ENCODE data around the gene ANKRD13B. TPM values are rescaled to one million over a fixed set of nuclear protein-coding genes. Genes with fewer than 3 reads are reported as not detected.

The ANKRD13B gene
- total and polyA plus RNA-seq, 2 of the 13 experiments (the other 11 are each of a cell fraction or from before 2014, with no cell fraction given) = 1.7 to 1.8 TPM

- no peak for TF ChIP-seq ARID5B (CRISPR knock-in tag; IDR thresholded peaks at IDR 0.05)
- no peak for TF ChIP-seq SNAI1 (CRISPR knock-in tag; IDR thresholded peaks at IDR 0.05; ENCODE audit: borderline replicate concordance)
- TF ChIP-seq ZNF75D (CRISPR knock-in tag; IDR thresholded peaks at IDR 0.05; ENCODE audit: borderline replicate concordance) = no peak
- TF ChIP-seq THAP9 (CRISPR knock-in tag; IDR thresholded peaks at IDR 0.05; ENCODE audit: borderline replicate concordance) = peak; percentile 24; the same call in 1 of the 2 replicates
- TF ChIP-seq SALL1 (CRISPR knock-in tag; IDR thresholded peaks at IDR 0.05) = peak; percentile 59
- TF ChIP-seq U2AF2 (IDR thresholded peaks at IDR 0.05; ENCODE audit: low read depth, low read length) = no peak
- peak; percentile 86 for TF ChIP-seq ZNF333 (CRISPR knock-in tag; IDR thresholded peaks at IDR 0.05; ENCODE audit: borderline replicate concordance)
- TF ChIP-seq ZNF704 (CRISPR knock-in tag; IDR thresholded peaks at IDR 0.05; ENCODE audit: borderline replicate concordance) = no peak
- TF ChIP-seq SP4 (CRISPR knock-in tag; IDR thresholded peaks at IDR 0.05) = peak; percentile 68; the same call in 1 of the 2 replicates
- TF ChIP-seq PITX1 (CRISPR knock-in tag; IDR thresholded peaks at IDR 0.05) = no peak
- TF ChIP-seq ZNF441 (CRISPR knock-in tag; IDR thresholded peaks at IDR 0.05; ENCODE audit: borderline replicate concordance) = peak; percentile 85; the same call in 1 of the 2 replicates
- no peak for TF ChIP-seq TERF1 (CRISPR knock-in tag; IDR thresholded peaks at IDR 0.05)
- TF ChIP-seq PRMT3 (CRISPR knock-in tag; IDR thresholded peaks at IDR 0.05; ENCODE audit: borderline replicate concordance, low read depth) = no peak
- TF ChIP-seq ZNF547 (CRISPR knock-in tag; IDR thresholded peaks at IDR 0.05) = peak; percentile 79; the same call in 1 of the 2 replicates
- no peak for TF ChIP-seq SCMH1 (CRISPR knock-in tag; IDR thresholded peaks at IDR 0.05; ENCODE audit: borderline replicate concordance)
- peak; percentile 61; the same call in 1 of the 2 replicates for TF ChIP-seq MXD1 (CRISPR knock-in tag; IDR thresholded peaks at IDR 0.05)
- TF ChIP-seq MTA3 (CRISPR knock-in tag; IDR thresholded peaks at IDR 0.05) = no peak
- TF ChIP-seq HMG20B (CRISPR knock-in tag; conservative IDR thresholded peaks at IDR 0.05) = no peak
- TF ChIP-seq ZNF552 (CRISPR knock-in tag; IDR thresholded peaks at IDR 0.05; ENCODE audit: borderline replicate concordance) = no peak
Observed at GRCh38 chr17:29615492-29616299, 22.8 kb downstream of the ANKRD13B start (continued).

Measured in HepG2 (cell line).